ENCODE measurements around the gene SIMC1. TPM values are rescaled to one million over a fixed set of nuclear protein-coding genes. Genes with fewer than 3 reads are reported as not detected.

The SIMC1 gene
- total RNA-seq, 1 experiment from 2014 or later, result 19.7 TPM

DNA sequence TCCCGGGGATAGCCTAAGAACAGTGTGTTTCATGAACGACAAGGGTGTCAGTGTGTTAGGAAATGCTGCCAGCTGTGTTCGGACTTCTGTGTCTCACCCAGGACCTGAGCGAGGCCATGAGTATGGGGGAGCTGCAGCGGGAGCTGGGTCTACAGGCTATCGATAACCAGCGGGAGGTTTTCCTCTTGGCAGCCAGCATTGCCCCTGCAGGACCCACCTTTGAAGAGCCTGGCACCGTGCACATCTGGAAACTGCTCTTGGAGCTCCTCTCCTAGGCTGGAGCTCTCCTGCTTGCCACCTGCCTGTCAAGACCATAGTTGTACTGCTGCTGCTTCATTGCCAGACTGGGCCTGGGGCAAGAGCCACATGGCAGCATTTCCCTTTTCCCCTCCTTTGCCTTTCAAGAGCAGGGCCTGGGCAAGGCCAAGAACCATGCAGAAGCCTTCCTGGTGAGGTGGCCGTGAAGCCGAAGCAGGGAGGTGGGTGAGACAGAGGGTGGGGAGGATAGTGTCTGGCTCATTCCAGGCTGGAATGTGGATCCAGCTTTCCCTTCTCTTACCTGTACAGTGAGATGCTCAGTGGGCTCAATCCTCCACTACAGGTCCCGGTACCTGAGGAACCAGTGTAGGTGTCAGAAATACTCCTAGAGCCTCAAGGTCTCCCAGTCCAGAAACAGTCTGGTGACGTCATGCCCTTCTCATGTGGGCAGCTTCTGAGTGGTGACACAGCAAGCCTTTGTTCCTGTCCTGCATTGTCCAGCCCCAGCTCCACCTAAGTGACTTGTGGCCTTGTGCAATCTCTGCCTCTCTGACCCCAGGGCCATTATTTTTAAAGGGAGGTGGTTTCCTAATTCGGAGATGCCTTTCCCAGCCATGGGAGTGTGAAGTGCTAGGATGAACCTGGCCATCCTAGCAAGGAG is 133.7 kb downstream of the SIMC1 start:
- POLR2A ChIA-PET, result interaction anchor here (1.7 kb wide), 1 partner anchor 10 kb away, joined by 5 read pairs; the partner anchor contains the start of gene KIAA1191
- no peak overlapping the region for H3K4me3 ChIP-seq (replicated peaks in 1 of 2; ENCODE audit: low read depth in 1 of 2, low read length in 2 of 2)
- intact Hi-C loops (cut with micrococcal nuclease), result no loop called here
- no TSS peak for BruUV-seq (replicated peaks)
- H3K27ac ChIP-seq (ENCODE audit: low read depth, low read length), result no peak overlapping the region
- no peaks in the 10 kb centered on the region for H3K9me3 ChIP-seq (ENCODE audit: control insufficient read depth in 1 of 2, insufficient read depth in 1 of 2, low read depth in 1 of 2, low read length in 2 of 2)
- no peaks in the 10 kb centered on the region for H4K20me1 ChIP-seq (ENCODE audit: insufficient read depth)
- CTCF ChIA-PET, result no interaction called here
- no peak overlapping the region for H3K4me2 ChIP-seq (ENCODE audit: low read length)
- H3K9ac ChIP-seq (ENCODE audit: low read length), result no peak overlapping the region
- no peak overlapping the region for H2AFZ ChIP-seq (ENCODE audit: low read depth, low read length, poor library complexity, severe bottlenecking)
- TF ChIP-seq CEBPB (IDR thresholded peaks at IDR 0.05; ENCODE audit: low read depth), result peak; percentile 69
- TF ChIP-seq JUND (IDR thresholded peaks at IDR 0.05), result no peak
- TF ChIP-seq, protein P1, sequence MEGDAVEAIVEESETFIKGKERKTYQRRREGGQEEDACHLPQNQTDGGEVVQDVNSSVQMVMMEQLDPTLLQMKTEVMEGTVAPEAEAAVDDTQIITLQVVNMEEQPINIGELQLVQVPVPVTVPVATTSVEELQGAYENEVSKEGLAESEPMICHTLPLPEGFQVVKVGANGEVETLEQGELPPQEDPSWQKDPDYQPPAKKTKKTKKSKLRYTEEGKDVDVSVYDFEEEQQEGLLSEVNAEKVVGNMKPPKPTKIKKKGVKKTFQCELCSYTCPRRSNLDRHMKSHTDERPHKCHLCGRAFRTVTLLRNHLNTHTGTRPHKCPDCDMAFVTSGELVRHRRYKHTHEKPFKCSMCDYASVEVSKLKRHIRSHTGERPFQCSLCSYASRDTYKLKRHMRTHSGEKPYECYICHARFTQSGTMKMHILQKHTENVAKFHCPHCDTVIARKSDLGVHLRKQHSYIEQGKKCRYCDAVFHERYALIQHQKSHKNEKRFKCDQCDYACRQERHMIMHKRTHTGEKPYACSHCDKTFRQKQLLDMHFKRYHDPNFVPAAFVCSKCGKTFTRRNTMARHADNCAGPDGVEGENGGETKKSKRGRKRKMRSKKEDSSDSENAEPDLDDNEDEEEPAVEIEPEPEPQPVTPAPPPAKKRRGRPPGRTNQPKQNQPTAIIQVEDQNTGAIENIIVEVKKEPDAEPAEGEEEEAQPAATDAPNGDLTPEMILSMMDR (IDR thresholded peaks at IDR 0.05 in 2 of 3, conservative IDR thresholded peaks at IDR 0.05 in 1 of 3; ENCODE audit: borderline replicate concordance in 1 of 3, insufficient read depth in 1 of 3, low read depth in 2 of 3, low read length in 2 of 3), result no peak
- no peak for TF ChIP-seq ZBTB33 (IDR thresholded peaks at IDR 0.05; ENCODE audit: extremely low read depth, insufficient replicate concordance, low read length)
- TF ChIP-seq ELF1 (IDR thresholded peaks at IDR 0.05; ENCODE audit: borderline replicate concordance, low read depth), result no peak
- no peak for TF ChIP-seq EZH2 (IDR thresholded peaks at IDR 0.05)
- TF ChIP-seq CBX3 (IDR thresholded peaks at IDR 0.05; ENCODE audit: low read depth), result no peak
- TF ChIP-seq FOSL1 (IDR thresholded peaks at IDR 0.05; ENCODE audit: low read depth), result no peak
- TF ChIP-seq, protein P2, sequence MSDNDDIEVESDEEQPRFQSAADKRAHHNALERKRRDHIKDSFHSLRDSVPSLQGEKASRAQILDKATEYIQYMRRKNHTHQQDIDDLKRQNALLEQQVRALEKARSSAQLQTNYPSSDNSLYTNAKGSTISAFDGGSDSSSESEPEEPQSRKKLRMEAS (IDR thresholded peaks at IDR 0.05), result 0 out of 2 replicates have a peak, but pooled peaks have one; percentile 17
- no peak for TF ChIP-seq ZFX (IDR thresholded peaks at IDR 0.05)
- no peak for TF ChIP-seq RAD21 (IDR thresholded peaks at IDR 0.05; ENCODE audit: low read depth)
- no peak for TF ChIP-seq TCF7L2 (IDR thresholded peaks at IDR 0.05; ENCODE audit: borderline replicate concordance, extremely low read depth, insufficient read depth, insufficient read length)
- no peak for TF ChIP-seq ATF3 (IDR thresholded peaks at IDR 0.05)
- no peak for TF ChIP-seq EZH2phosphoT487 (IDR thresholded peaks at IDR 0.05; ENCODE audit: borderline replicate concordance)
- ATAC-seq (peak; percentile 55), DNase-seq (ENCODE audit: low read depth, low spot score) (no peak)
- H3K9me2 ChIP-seq (ENCODE audit: insufficient read depth), result no peaks in the 10 kb centered on the region
- H3K4me1 ChIP-seq (ENCODE audit: control insufficient read depth in 1 of 2, insufficient read depth in 2 of 2, low read length in 2 of 2), result peaks cover 12 to 21% of the 10 kb centered on the region in 2 experiments
- no peaks in the 10 kb centered on the region for H3K36me3 ChIP-seq (ENCODE audit: control insufficient read depth in 1 of 2, insufficient read depth in 2 of 2, low read length in 2 of 2)
- RAD21 ChIA-PET (ENCODE audit: low non-redundant PET in 1 of 2, low total read pairs in 2 of 2, uncharacterized antibody in 2 of 2, unreplicated experiment in 2 of 2), result no interaction called here
- no peaks in the 10 kb centered on the region for H3K27me3 ChIP-seq (ENCODE audit: insufficient read depth, low read length)
- no peaks in the 10 kb centered on the region for H3K79me2 ChIP-seq (ENCODE audit: insufficient read depth, low read length)
